Lung (tissue), 12 donors: ENCODE measurements around the gene NMBR. TPM values are rescaled to one million over a fixed set of nuclear protein-coding genes. Genes with fewer than 3 reads are reported as not detected.
"Not testable (repeated sequence)": the region's sequence is repeated elsewhere in the genome, so short reads cannot be mapped to it uniquely, and the experiment has no call there.

Experiments
- ATAC-seq: fragments of 200-7000 bp; cut with Tn5 transposase; one replicate; pipeline ENCODE4 v1.9.1; 2020; ENCODE audit warnings: moderate number of reproducible peaks; ENCODE audit not compliant: insufficient read depth, low FRiP score
- DNase-seq, 3 donors: peaks; one replicate each; pipeline ENCODE4 v3.0.0-alpha.2; 2013 to 2017
- H3K27ac ChIP-seq, 2 donors: one replicate each; pipeline ENCODE4 v1.5.1; 2013; ENCODE audit warnings: mild to moderate bottlenecking in 2 of 2, moderate library complexity in 2 of 2, control low read depth in 1 of 2, inconsistent platforms in 1 of 2, low read depth in 1 of 2, low read length in 1 of 2
- H3K27me3 ChIP-seq, 3 donors: one replicate each; pipeline ENCODE4 v1.5.1; 2013; ENCODE audit warnings: low read length in 2 of 3; ENCODE audit not compliant: control insufficient read depth in 3 of 3, insufficient read depth in 3 of 3
- H3K36me3 ChIP-seq, 4 donors: one replicate each; pipeline ENCODE4 v1.5.1; 2013; ENCODE audit warnings: low read length in 4 of 4, mild to moderate bottlenecking in 1 of 4, moderate library complexity in 1 of 4; ENCODE audit not compliant: control insufficient read depth in 4 of 4, insufficient read depth in 4 of 4
- H3K4me1 ChIP-seq, 5 donors: one replicate each; pipeline ENCODE4 v1.5.1; 2013; ENCODE audit warnings: low read length in 5 of 5, mild to moderate bottlenecking in 2 of 5, moderate library complexity in 1 of 5; ENCODE audit not compliant: control insufficient read depth in 5 of 5, insufficient read depth in 5 of 5
- H3K4me3 ChIP-seq: one replicate; pipeline ENCODE4 v1.5.1; 2013; ENCODE audit warnings: mild to moderate bottlenecking, control low read depth, moderate library complexity
- H3K9ac ChIP-seq, 2 donors: one replicate each; pipeline ENCODE4 v1.5.1; 2013; ENCODE audit warnings: low read length in 2 of 2, control low read depth in 1 of 2; ENCODE audit not compliant: insufficient read depth in 1 of 2
- H3K9me3 ChIP-seq, 4 donors: one replicate each; pipeline ENCODE4 v1.5.1; 2013; ENCODE audit warnings: low read length in 3 of 4, mild to moderate bottlenecking in 1 of 4, moderate library complexity in 1 of 4; ENCODE audit not compliant: control insufficient read depth in 4 of 4, insufficient read depth in 3 of 4
- WGBS, 2 donors: extraction: QIAGEN DNeasy Blood & Tissue Kit; methylation state at CpG; one replicate each; pipeline ENCODE4 v1.1.7; 2013; 5-methylcytosine and 5-hydroxymethylcytosine counted together
- polyA plus RNA-seq, 2 donors: library from polyadenylated mRNA; stranded (reverse); fragments of 200-250 nt; gene quantifications; one replicate each; pipeline ENCODE4 v1.2.1, GENCODE V29; 2013
- total RNA-seq, 2 donors: library from RNA; depleted of rRNA in 1 of 2; stranded (reverse); fragments of >200 nt in 1 of 2; gene quantifications; one replicate each; pipeline ENCODE4 v1.2.1, GENCODE V29; 2014 to 2021
- TF ChIP-seq, protein P1 (sequence below): IDR thresholded peaks from 2 replicates; pipeline ENCODE4 v1.5.1; 2012; ENCODE audit warnings: mild to moderate bottlenecking; ENCODE audit errors: control extremely low read depth, extremely low read depth
- donor health status: control.
- donor health status: control.
- donor health status: Bipolar disorder and iron deficiency.
- donor health status: healthy.
- donor health status: DM: yes; HTN: yes; CAD: no.

Gene NMBR
- total and polyA plus RNA-seq, 4 donors = 0.05 to 0.23 (median 0.18) TPM; not detected in 1

- Histone ChIP-seq H3K27ac (no peak overlapping the region), H3K27me3 (no peaks in the 10 kb centered on the region), H3K9ac (no peak overlapping the region), H3K36me3 (no peaks in the 10 kb centered on the region), H3K4me3 (no peak overlapping the region), H3K4me1 (no peaks in the 10 kb centered on the region), H3K9me3 (peaks cover 0 to 4% (median 2%) of the 10 kb centered on the region in 4 donors)
- TF ChIP-seq, protein P1, sequence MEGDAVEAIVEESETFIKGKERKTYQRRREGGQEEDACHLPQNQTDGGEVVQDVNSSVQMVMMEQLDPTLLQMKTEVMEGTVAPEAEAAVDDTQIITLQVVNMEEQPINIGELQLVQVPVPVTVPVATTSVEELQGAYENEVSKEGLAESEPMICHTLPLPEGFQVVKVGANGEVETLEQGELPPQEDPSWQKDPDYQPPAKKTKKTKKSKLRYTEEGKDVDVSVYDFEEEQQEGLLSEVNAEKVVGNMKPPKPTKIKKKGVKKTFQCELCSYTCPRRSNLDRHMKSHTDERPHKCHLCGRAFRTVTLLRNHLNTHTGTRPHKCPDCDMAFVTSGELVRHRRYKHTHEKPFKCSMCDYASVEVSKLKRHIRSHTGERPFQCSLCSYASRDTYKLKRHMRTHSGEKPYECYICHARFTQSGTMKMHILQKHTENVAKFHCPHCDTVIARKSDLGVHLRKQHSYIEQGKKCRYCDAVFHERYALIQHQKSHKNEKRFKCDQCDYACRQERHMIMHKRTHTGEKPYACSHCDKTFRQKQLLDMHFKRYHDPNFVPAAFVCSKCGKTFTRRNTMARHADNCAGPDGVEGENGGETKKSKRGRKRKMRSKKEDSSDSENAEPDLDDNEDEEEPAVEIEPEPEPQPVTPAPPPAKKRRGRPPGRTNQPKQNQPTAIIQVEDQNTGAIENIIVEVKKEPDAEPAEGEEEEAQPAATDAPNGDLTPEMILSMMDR = no peak
- 88 to 93% methylated on average over 7 of the region's 7 CpGs for WGBS, 2 donors
- DNase-seq (no peak), ATAC-seq (no peak)
Observed at GRCh38 chr6:142075516-142076101, 71.3 kb downstream of the NMBR start.

GRCh38 chr6:142074516-142074915, 72.4 kb downstream of the NMBR start:
- H3K27ac ChIP-seq = no peak overlapping the region
- DNase-seq (no peak), ATAC-seq (no peak)
- no peaks in the 10 kb centered on the region for H3K36me3 ChIP-seq
- H3K4me3 ChIP-seq = no peak overlapping the region
- TF ChIP-seq, protein P1 = no peak
- H3K9me3 ChIP-seq = peaks cover 0 to 4% (median 2%) of the 10 kb centered on the region in 4 donors
- H3K4me1 ChIP-seq = no peaks in the 10 kb centered on the region
- H3K9ac ChIP-seq = no peak overlapping the region
- no peaks in the 10 kb centered on the region for H3K27me3 ChIP-seq
- 65 to 73% methylated on average over 1 of the region's 1 CpG for WGBS, 2 donors

DNA sequence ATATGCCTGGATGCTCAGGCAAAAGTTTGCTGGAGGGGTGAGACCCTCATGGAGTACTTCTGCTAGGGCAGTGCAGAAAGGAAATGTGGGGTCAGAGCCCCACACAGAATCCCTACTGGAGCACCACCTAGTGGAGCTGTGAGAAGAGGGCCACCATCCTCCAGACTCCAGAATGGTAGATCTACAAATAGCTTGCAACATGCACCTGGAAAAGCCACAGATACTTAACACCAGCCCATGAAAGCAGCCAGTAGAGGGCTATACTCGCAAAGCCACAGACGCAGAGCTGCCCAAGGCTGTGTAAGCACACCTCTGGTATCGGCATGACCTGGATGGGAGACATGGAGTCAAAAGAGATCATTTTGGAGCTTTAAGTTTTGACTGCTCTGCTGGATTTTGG, 74.9 kb downstream of the NMBR start:
- H3K27me3 ChIP-seq = no peaks in the 10 kb centered on the region
- H3K36me3 ChIP-seq = no peaks in the 10 kb centered on the region
- no peak for ATAC-seq
- no peak overlapping the region for H3K27ac ChIP-seq
- H3K4me1 ChIP-seq = no peaks in the 10 kb centered on the region
- WGBS, 2 donors = 75 to 82% methylated on average over 3 of the region's 3 CpGs
- no peak for DNase-seq
- no peak overlapping the region for H3K9ac ChIP-seq
- TF ChIP-seq, protein P1 = no peak
- no peak overlapping the region for H3K4me3 ChIP-seq
- peaks cover 0 to 4% (median 2%) of the 10 kb centered on the region in 4 donors for H3K9me3 ChIP-seq

DNA sequence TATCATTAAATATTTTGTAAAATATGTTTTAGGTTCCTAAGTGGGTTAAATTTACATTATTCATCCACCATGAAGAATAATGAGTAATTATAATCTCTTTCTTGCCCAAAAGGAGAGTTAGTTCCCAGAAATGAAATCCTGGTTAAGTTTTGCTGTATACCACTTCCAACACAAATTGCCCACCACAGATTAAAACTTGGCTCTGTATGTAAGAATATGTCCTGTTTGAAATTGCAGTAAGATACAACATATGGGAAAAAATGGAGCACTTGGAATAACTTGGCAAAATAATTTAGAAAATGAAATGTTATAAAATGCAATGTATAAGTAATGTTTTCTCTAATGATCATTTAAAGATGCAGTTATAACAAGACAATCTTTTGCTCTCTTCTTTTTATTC, 78.5 kb downstream of the NMBR start:
- TF ChIP-seq, protein P1 = no peak
- Histone ChIP-seq H3K36me3 (no peaks in the 10 kb centered on the region), H3K27me3 (no peaks in the 10 kb centered on the region), H3K27ac (no peak overlapping the region), H3K4me1 (no peaks in the 10 kb centered on the region), H3K4me3 (no peak overlapping the region), H3K9ac (no peak overlapping the region), H3K9me3 (peaks cover 0 to 4% (median 2%) of the 10 kb centered on the region in 4 donors)
- ATAC-seq (no peak), DNase-seq (no peak)

- 79 to 91% methylated on average over 4 of the region's 4 CpGs for WGBS, 2 donors
- H3K9ac ChIP-seq, H3K36me3 ChIP-seq, H3K27ac ChIP-seq, H3K4me1 ChIP-seq, DNase-seq, H3K9me3 ChIP-seq, H3K4me3 ChIP-seq, H3K27me3 ChIP-seq, ATAC-seq: not testable (repeated sequence)
Observed at GRCh38 chr6:142062861-142063260, 84.1 kb downstream of the NMBR start.
